HG03460 (cell line): ENCODE results near the gene SPRYD3.
A peak's percentile ranks its signal among the peaks of the same experiment; 100 is the strongest.
"Not testable (repeated sequence)": the region's sequence is repeated elsewhere in the genome, so short reads cannot be mapped to it uniquely, and the experiment has no call there.

ENCODE experiments used
- ATAC-seq: cut with Tn5 transposase; IDR thresholded peaks from one replicate; pipeline ENCODE4 v1.9.1; 2021; ENCODE audit not compliant: unreplicated experiment

Gene SPRYD3

GRCh38 chr12:53102883-53103807 is 24.0 kb upstream of the SPRYD3 start, which contains the start of gene SOAT2:
Gene SOAT2, plus strand, starts transcription at chr12:53103486. Its CDS starts 92 bp downstream, at chr12:53103578.
- peak; percentile 80 for ATAC-seq

- no peak for ATAC-seq
Measured at GRCh38 chr12:53101931-53102781, 23.0 kb upstream of the SPRYD3 start.

- no peak for ATAC-seq
Measured at GRCh38 chr12:53101266-53101665, 22.1 kb upstream of the SPRYD3 start.

GRCh38 chr12:53100466-53101151 is 21.4 kb upstream of the SPRYD3 start:
- no peak for ATAC-seq

GRCh38 chr12:53099071-53099882 is 20.1 kb upstream of the SPRYD3 start:
- ATAC-seq, result no peak

GRCh38 chr12:53098354-53098981 is 19.3 kb upstream of the SPRYD3 start:
- no peak for ATAC-seq

- no peak for ATAC-seq
Measured at GRCh38 chr12:53097564-53098353, 18.6 kb upstream of the SPRYD3 start, which contains the start of gene IGFBP6. Gene IGFBP6, plus strand, starts transcription at chr12:53097667. Its CDS starts 51 bp downstream, at chr12:53097718.

GRCh38 chr12:53097207-53097563 is 18.0 kb upstream of the SPRYD3 start:
- no peak for ATAC-seq

GRCh38 chr12:53096759-53097158 is 17.6 kb upstream of the SPRYD3 start:
- no peak for ATAC-seq

GRCh38 chr12:53096089-53096741 is 17.0 kb upstream of the SPRYD3 start:
- ATAC-seq, result no peak

- not testable (repeated sequence) for ATAC-seq
Measured at GRCh38 chr12:53095596-53095895, 16.4 kb upstream of the SPRYD3 start.

GRCh38 chr12:53094796-53095595 is 15.8 kb upstream of the SPRYD3 start:
- ATAC-seq, result not testable (repeated sequence)

GRCh38 chr12:53094394-53094787 is 15.2 kb upstream of the SPRYD3 start:
- no peak for ATAC-seq

- no peak for ATAC-seq
Measured at GRCh38 chr12:53093777-53094393, 14.7 kb upstream of the SPRYD3 start.

- no peak for ATAC-seq
Measured at GRCh38 chr12:53091756-53092155, 12.6 kb upstream of the SPRYD3 start.

GRCh38 chr12:53090554-53090953 is 11.4 kb upstream of the SPRYD3 start:
- ATAC-seq, result no peak

GRCh38 chr12:53090105-53090504 is 10.9 kb upstream of the SPRYD3 start:
- no peak for ATAC-seq
